ENCODE results near the gene ADAMTS2. TPM values are rescaled to one million over a fixed set of nuclear protein-coding genes. Genes with fewer than 3 reads are reported as not detected.

ADAMTS2 gene
- total and polyA plus RNA-seq, 2 experiments from 2014 or later, result 1.6 to 8.1 TPM

DNA sequence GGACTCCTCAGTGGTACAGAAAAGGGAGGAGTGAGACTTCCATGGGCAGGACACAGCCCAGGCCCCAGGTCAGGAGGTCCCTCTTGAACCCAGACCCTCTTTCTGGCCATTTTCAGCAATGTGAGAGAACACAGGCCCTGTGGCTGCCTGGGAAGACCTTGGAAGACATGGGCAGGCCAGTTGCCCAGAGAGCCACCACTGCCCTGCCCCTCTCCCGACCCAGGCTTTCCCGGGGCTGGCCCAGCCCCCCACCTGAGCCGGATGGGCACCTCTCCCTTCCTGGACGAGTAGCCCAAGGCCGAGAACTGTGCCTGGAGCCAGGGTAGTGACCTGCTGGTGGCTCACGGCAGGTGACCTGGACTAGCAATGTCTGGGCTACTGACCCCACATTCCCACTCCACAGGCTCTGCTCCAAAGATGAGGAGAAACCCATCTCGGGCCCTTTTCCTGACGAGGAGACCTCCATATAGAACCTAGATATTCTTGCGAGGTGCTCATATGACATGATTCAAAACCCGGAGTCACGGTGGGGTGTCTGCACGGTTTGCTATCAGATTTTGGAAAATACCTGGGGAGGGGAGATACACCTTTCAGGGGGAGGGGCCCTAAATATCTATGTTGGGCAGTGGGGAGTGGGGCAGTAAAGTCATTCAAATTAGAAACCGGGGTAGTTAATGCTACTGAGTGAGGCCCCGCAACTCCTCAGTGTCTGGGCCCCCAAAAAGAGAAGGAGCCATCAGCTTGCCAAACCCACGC lies 225.7 kb downstream of the ADAMTS2 start:
- H3K79me2 ChIP-seq (replicated peaks; ENCODE audit: insufficient read depth), result no peaks in the 10 kb centered on the region
- no peaks in the 10 kb centered on the region for H3K4me1 ChIP-seq (ENCODE audit: insufficient read depth)
- H3K27ac ChIP-seq (ENCODE audit: low read depth), result no peak overlapping the region
- TF ChIP-seq JUNB (IDR thresholded peaks at IDR 0.05; ENCODE audit: unreplicated experiment) (no peak), ZNF331 (CRISPR knock-in tag; IDR thresholded peaks at IDR 0.05; ENCODE audit: low read depth) (no peak), ZNF114 (CRISPR knock-in tag; IDR thresholded peaks at IDR 0.05) (no peak), ETS1 (IDR thresholded peaks at IDR 0.05) (no peak), NANOG (IDR thresholded peaks at IDR 0.05; ENCODE audit: borderline replicate concordance) (no peak), POLR2AphosphoS5 (IDR thresholded peaks at IDR 0.05; ENCODE audit: low read depth) (no peak), REST (IDR thresholded peaks at IDR 0.05; ENCODE audit: unreplicated experiment) (no peak), STAT1 (IDR thresholded peaks at IDR 0.05; ENCODE audit: unreplicated experiment) (no peak), EZH2 (IDR thresholded peaks at IDR 0.05; ENCODE audit: low read depth, unreplicated experiment) (no peak), ZNF462 (CRISPR knock-in tag; IDR thresholded peaks at IDR 0.05) (no peak), CREB1 (CRISPR knock-in tag; IDR thresholded peaks at IDR 0.05; ENCODE audit: low read depth) (no peak), EZH2phosphoT487 (IDR thresholded peaks at IDR 0.05; ENCODE audit: unreplicated experiment) (no peak)
- TF ChIP-seq, protein P1, sequence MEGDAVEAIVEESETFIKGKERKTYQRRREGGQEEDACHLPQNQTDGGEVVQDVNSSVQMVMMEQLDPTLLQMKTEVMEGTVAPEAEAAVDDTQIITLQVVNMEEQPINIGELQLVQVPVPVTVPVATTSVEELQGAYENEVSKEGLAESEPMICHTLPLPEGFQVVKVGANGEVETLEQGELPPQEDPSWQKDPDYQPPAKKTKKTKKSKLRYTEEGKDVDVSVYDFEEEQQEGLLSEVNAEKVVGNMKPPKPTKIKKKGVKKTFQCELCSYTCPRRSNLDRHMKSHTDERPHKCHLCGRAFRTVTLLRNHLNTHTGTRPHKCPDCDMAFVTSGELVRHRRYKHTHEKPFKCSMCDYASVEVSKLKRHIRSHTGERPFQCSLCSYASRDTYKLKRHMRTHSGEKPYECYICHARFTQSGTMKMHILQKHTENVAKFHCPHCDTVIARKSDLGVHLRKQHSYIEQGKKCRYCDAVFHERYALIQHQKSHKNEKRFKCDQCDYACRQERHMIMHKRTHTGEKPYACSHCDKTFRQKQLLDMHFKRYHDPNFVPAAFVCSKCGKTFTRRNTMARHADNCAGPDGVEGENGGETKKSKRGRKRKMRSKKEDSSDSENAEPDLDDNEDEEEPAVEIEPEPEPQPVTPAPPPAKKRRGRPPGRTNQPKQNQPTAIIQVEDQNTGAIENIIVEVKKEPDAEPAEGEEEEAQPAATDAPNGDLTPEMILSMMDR (conservative IDR thresholded peaks at IDR 0.05; ENCODE audit: low read depth in 2 of 2), result no peak
- H3K36me3 ChIP-seq (ENCODE audit: insufficient read depth), result no peaks in the 10 kb centered on the region
- Mint-ChIP-seq H3K9me3 (peaks cover 83% of the 10 kb centered on the region), H3K4me1 (no peaks in the 10 kb centered on the region; the same call in 2 of the 3 replicates), H3K27ac (no peak overlapping the region), H3K4me3 (no peak overlapping the region), H3K36me3 (ENCODE audit: low read depth) (peaks cover 36% of the 10 kb centered on the region), H3K27me3 (ENCODE audit: insufficient read depth, low read depth, poor library complexity) (peaks cover 2% of the 10 kb centered on the region)
- DNase-seq (ENCODE audit: low spot score) (no peak), ATAC-seq (no peak)
- H3K9me2 ChIP-seq (ENCODE audit: insufficient read depth), result no peaks in the 10 kb centered on the region
- H3K4me3 ChIP-seq, result no peak overlapping the region
- H3K4me2 ChIP-seq, result no peak overlapping the region
- H2AFZ ChIP-seq, result no peak overlapping the region
- H3K27me3 ChIP-seq (ENCODE audit: insufficient read depth), result no peaks in the 10 kb centered on the region
- H3F3A ChIP-seq (replicated peaks; ENCODE audit: low read depth), result no peaks in the 10 kb centered on the region
- H4K20me1 ChIP-seq (replicated peaks; ENCODE audit: insufficient read depth), result no peaks in the 10 kb centered on the region

All from GM23338 (cell line).